H9 (cell line): ENCODE data around the gene TOPORS. TPM values are rescaled to one million over a fixed set of nuclear protein-coding genes. Genes with fewer than 3 reads are reported as not detected.
A peak's percentile ranks its signal among the peaks of the same experiment; 100 is the strongest.

Source experiments
- DNase-seq: peaks from one replicate; pipeline ENCODE4 v3.0.0-alpha.2; 2017
- H2AFZ ChIP-seq: one replicate; pipeline ENCODE4 v1.6.1; 2013; ENCODE audit warnings: mild to moderate bottlenecking, low read length, control low read depth, moderate library complexity
- H2AK5ac ChIP-seq: 2 replicates; pipeline ENCODE4 v1.6.1; 2013; ENCODE audit warnings: low read length, control low read depth, mixed read lengths; ENCODE audit not compliant: insufficient read length
- H2BK120ac ChIP-seq: one replicate; pipeline ENCODE4 v1.6.1; 2013; ENCODE audit warnings: low read depth, mild to moderate bottlenecking, low read length, control low read depth, inconsistent platforms; ENCODE audit not compliant: poor library complexity, severe bottlenecking
- H2BK12ac ChIP-seq: 2 replicates; pipeline ENCODE4 v1.6.1; 2013; ENCODE audit warnings: low read length, control low read depth, mixed read lengths, low read depth; ENCODE audit not compliant: insufficient read length
- H2BK15ac ChIP-seq: 2 replicates; pipeline ENCODE4 v1.6.1; 2013; ENCODE audit warnings: low read depth, low read length, control low read depth
- H2BK20ac ChIP-seq: one replicate; pipeline ENCODE4 v1.6.1; 2013; ENCODE audit warnings: low read depth, mild to moderate bottlenecking, low read length, control low read depth, inconsistent platforms; ENCODE audit not compliant: poor library complexity, severe bottlenecking
- H2BK5ac ChIP-seq: 2 replicates; pipeline ENCODE4 v1.6.1; 2013; ENCODE audit warnings: low read length, control low read depth, mixed read lengths; ENCODE audit not compliant: insufficient read length
- H3K14ac ChIP-seq: 2 replicates; pipeline ENCODE4 v1.6.1; 2013; ENCODE audit warnings: low read length, control low read depth; ENCODE audit not compliant: insufficient read depth
- H3K18ac ChIP-seq: 2 replicates; pipeline ENCODE4 v1.6.1; 2013; ENCODE audit warnings: low read depth, mild to moderate bottlenecking, mixed read lengths, low read length, control low read depth; ENCODE audit not compliant: insufficient read length
- H3K23ac ChIP-seq: 2 replicates; pipeline ENCODE4 v1.6.1; 2013; ENCODE audit warnings: low read length, control low read depth, mixed read lengths, low read depth; ENCODE audit not compliant: insufficient read length
- H3K23me2 ChIP-seq: 2 replicates; pipeline ENCODE4 v1.6.1; 2013; ENCODE audit warnings: low read depth, mild to moderate bottlenecking, mixed read lengths, low read length, control low read depth; ENCODE audit not compliant: insufficient read length, poor library complexity, severe bottlenecking
- H3K27ac ChIP-seq: 2 replicates; pipeline ENCODE4 v1.5.1; 2013; ENCODE audit warnings: low read length, control low read depth, mixed read lengths, low read depth; ENCODE audit not compliant: insufficient read length
- H3K27me3 ChIP-seq: 2 replicates; pipeline ENCODE4 v1.6.1; 2013; ENCODE audit warnings: low read length, control low read depth, inconsistent platforms; ENCODE audit not compliant: insufficient read depth
- H3K4ac ChIP-seq: 2 replicates; pipeline ENCODE4 v1.6.1; 2013; ENCODE audit warnings: low read depth, mild to moderate bottlenecking, control low read depth, inconsistent platforms, low read length, moderate library complexity
- H3K4me1 ChIP-seq: 2 replicates; pipeline ENCODE4 v1.6.1; 2013; ENCODE audit warnings: low read length, control low read depth, inconsistent platforms; ENCODE audit not compliant: insufficient read depth
- H3K4me2 ChIP-seq: 2 replicates; pipeline ENCODE4 v1.6.1; 2013; ENCODE audit warnings: low read length, control low read depth, mixed read lengths; ENCODE audit not compliant: insufficient read length, insufficient read depth
- H3K56ac ChIP-seq: 2 replicates; pipeline ENCODE4 v1.6.1; 2013; ENCODE audit warnings: low read depth, mild to moderate bottlenecking, mixed read lengths, low read length, control low read depth; ENCODE audit not compliant: insufficient read length
- H3K79me1 ChIP-seq: 2 replicates; pipeline ENCODE4 v1.6.1; 2013; ENCODE audit warnings: low read depth, mild to moderate bottlenecking, moderate library complexity, low read length, control low read depth, inconsistent platforms; ENCODE audit not compliant: insufficient read depth, poor library complexity, severe bottlenecking
- H3K79me2 ChIP-seq: 2 replicates; pipeline ENCODE4 v1.6.1; 2013; ENCODE audit warnings: low read length, control low read depth, inconsistent platforms; ENCODE audit not compliant: insufficient read depth
- H3K9ac ChIP-seq: 2 replicates; pipeline ENCODE4 v1.6.1; 2013; ENCODE audit warnings: low read length, control low read depth, mixed read lengths; ENCODE audit not compliant: insufficient read length; ENCODE audit errors: extremely low read depth
- H3K9me3 ChIP-seq: one replicate; pipeline ENCODE4 v1.6.1; 2013; ENCODE audit warnings: low read depth, low read length, inconsistent platforms; ENCODE audit not compliant: control insufficient read depth
- H3T11ph ChIP-seq: one replicate; pipeline ENCODE4 v1.6.1; 2013; ENCODE audit warnings: mild to moderate bottlenecking, low read length, control low read depth, inconsistent platforms
- H4K20me1 ChIP-seq: one replicate; pipeline ENCODE4 v1.6.1; 2013; ENCODE audit not compliant: control insufficient read depth, insufficient read length, insufficient read depth
- H4K5ac ChIP-seq: 2 replicates; pipeline ENCODE4 v1.6.1; 2013; ENCODE audit warnings: low read depth, mild to moderate bottlenecking, mixed read lengths, low read length, control low read depth; ENCODE audit not compliant: insufficient read length
- H4K8ac ChIP-seq: replicated peaks from 2 replicates; pipeline ENCODE4 v1.6.1; 2013; ENCODE audit warnings: low read length, control low read depth, mixed read lengths, low read depth; ENCODE audit not compliant: insufficient read length
- H4K91ac ChIP-seq: 2 replicates; pipeline ENCODE4 v1.6.1; 2013; ENCODE audit warnings: low read depth, mild to moderate bottlenecking, moderate library complexity, mixed read lengths, low read length, control low read depth; ENCODE audit not compliant: insufficient read length
- H3K27ac Mint-ChIP-seq, 3 experiments: 2 replicates in 2 of 3; 3 replicates in 1 of 3; pipeline ENCODE4 v1.8.0; 2020 to 2021; ENCODE audit warnings: mixed read lengths in 3 of 3, mild to moderate bottlenecking in 1 of 3, moderate library complexity in 1 of 3
- H3K27me3 Mint-ChIP-seq: 2 replicates; pipeline ENCODE4 v1.8.0; 2021; ENCODE audit warnings: low read depth, mild to moderate bottlenecking, moderate library complexity, mixed read lengths
- H3K36me3 Mint-ChIP-seq, 3 experiments: 2 replicates in 2 of 3; 3 replicates in 1 of 3; pipeline ENCODE4 v1.8.0; 2020 to 2021; ENCODE audit warnings: low read depth in 3 of 3, mixed read lengths in 3 of 3; ENCODE audit not compliant: insufficient read depth in 1 of 3
- H3K4me1 Mint-ChIP-seq, 2 experiments: 2 replicates each; pipeline ENCODE4 v1.8.0; 2020; ENCODE audit warnings: mixed read lengths in 2 of 2
- H3K4me3 Mint-ChIP-seq, 2 experiments: 2 replicates in 1 of 2; 3 replicates in 1 of 2; pipeline ENCODE4 v1.8.0; 2020 to 2021; ENCODE audit warnings: mild to moderate bottlenecking in 2 of 2, mixed read lengths in 2 of 2, moderate library complexity in 1 of 2
- H3K9me3 Mint-ChIP-seq, 2 experiments: 2 replicates in 1 of 2; 3 replicates in 1 of 2; pipeline ENCODE4 v1.8.0; 2020; ENCODE audit warnings: mild to moderate bottlenecking in 2 of 2, mixed read lengths in 2 of 2, moderate library complexity in 1 of 2
- WGBS: extraction: QIAGEN DNeasy Blood & Tissue Kit; methylation state at CpG from one replicate; pipeline ENCODE4 v1.1.7; 2013; ENCODE audit warnings: missing lambda C conversion rate, low lambda C conversion rate, mixed read lengths; ENCODE audit not compliant: insufficient read length; ENCODE audit errors: extremely low coverage; 5-methylcytosine and 5-hydroxymethylcytosine counted together
- total RNA-seq: library from RNA; stranded (reverse); gene quantifications from 2 replicates; pipeline ENCODE4 v1.2.1, GENCODE V29; 2021
- TF ChIP-seq, protein P1 (sequence below): fragments of 200-600 bp; sonication (generic); conservative IDR thresholded peaks from 3 replicates; pipeline ENCODE4 v1.8.0; 2021; ENCODE audit warnings: antibody characterized with exemption, mild to moderate bottlenecking

Gene TOPORS
- total RNA-seq, 1 experiment from 2014 or later, result 31.9 TPM

DNA sequence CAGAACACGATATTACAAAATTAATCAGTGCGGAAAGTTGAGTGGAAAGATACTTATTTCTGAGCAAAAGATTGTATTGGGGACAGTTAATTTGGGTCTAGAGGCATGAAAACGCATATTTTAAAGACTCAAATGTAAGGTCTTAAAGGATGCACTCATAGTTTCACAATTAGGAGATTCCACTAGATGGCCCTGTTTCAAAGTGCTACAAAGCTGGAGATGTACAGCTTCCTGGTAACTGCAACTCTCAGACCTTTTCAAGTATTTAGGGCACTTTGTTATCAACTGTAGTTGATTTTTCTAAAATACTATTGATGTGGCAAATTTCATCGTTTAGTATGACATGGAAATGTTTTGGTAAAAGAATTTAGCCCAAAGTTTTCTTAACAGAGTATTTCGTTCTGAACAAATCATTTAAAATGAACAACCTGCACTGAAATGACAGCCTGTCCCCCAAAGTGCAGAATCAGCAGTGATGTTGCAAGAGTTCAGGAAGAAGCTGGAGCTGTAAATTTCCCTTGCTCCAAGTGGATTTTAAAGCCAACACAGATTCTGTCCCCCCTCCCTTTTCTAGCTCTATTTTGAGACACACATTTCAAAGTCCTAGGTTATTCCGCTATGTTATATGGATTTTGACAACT lies 36.8 kb upstream of the TOPORS start:
- TF ChIP-seq, protein P1, sequence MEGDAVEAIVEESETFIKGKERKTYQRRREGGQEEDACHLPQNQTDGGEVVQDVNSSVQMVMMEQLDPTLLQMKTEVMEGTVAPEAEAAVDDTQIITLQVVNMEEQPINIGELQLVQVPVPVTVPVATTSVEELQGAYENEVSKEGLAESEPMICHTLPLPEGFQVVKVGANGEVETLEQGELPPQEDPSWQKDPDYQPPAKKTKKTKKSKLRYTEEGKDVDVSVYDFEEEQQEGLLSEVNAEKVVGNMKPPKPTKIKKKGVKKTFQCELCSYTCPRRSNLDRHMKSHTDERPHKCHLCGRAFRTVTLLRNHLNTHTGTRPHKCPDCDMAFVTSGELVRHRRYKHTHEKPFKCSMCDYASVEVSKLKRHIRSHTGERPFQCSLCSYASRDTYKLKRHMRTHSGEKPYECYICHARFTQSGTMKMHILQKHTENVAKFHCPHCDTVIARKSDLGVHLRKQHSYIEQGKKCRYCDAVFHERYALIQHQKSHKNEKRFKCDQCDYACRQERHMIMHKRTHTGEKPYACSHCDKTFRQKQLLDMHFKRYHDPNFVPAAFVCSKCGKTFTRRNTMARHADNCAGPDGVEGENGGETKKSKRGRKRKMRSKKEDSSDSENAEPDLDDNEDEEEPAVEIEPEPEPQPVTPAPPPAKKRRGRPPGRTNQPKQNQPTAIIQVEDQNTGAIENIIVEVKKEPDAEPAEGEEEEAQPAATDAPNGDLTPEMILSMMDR, result peak; percentile 66
- no peak overlapping the region for H3K14ac ChIP-seq
- H3T11ph ChIP-seq, result no peak overlapping the region
- H2BK5ac ChIP-seq, result no peak overlapping the region
- no peak overlapping the region for H2BK120ac ChIP-seq
- peaks cover 3 to 4% of the 10 kb centered on the region in 2 experiments; a peak in 2 of 5 replicates for H3K9me3 Mint-ChIP-seq
- H3K9me3 ChIP-seq, result no peaks in the 10 kb centered on the region
- H3K27me3 Mint-ChIP-seq, result peaks cover 2% of the 10 kb centered on the region
- no peak overlapping the region for H2BK20ac ChIP-seq
- no peak overlapping the region for H2AK5ac ChIP-seq
- H3K27me3 ChIP-seq, result no peaks in the 10 kb centered on the region
- H3K36me3 Mint-ChIP-seq, result no peaks in the 10 kb centered on the region
- no peaks in the 10 kb centered on the region for H3K79me2 ChIP-seq
- H4K20me1 ChIP-seq, result no peaks in the 10 kb centered on the region
- no peak overlapping the region for H2BK15ac ChIP-seq
- H3K4me3 Mint-ChIP-seq, result no peak overlapping the region
- no peak overlapping the region for H3K9ac ChIP-seq
- no peaks in the 10 kb centered on the region for H3K4me1 ChIP-seq
- no peaks in the 10 kb centered on the region for H3K4me1 Mint-ChIP-seq
- no peak overlapping the region for H4K8ac ChIP-seq
- H3K27ac ChIP-seq, result no peak overlapping the region
- H4K5ac ChIP-seq, result no peak overlapping the region
- no peak overlapping the region for H3K4me2 ChIP-seq
- no peaks in the 10 kb centered on the region for H3K23me2 ChIP-seq
- H2AFZ ChIP-seq, result no peak overlapping the region
- no CpG with 5 or more reads among the region's 6 CpGs for WGBS
- no peak overlapping the region for H3K56ac ChIP-seq
- no peak for DNase-seq
- H3K27ac Mint-ChIP-seq, result no peak overlapping the region
- no peak overlapping the region for H2BK12ac ChIP-seq
- no peak overlapping the region for H3K4ac ChIP-seq
- H3K23ac ChIP-seq, result no peak overlapping the region
- no peaks in the 10 kb centered on the region for H3K79me1 ChIP-seq
- H4K91ac ChIP-seq, result no peak overlapping the region
- H3K18ac ChIP-seq, result no peak overlapping the region
